NCI-H774 (cell line): ENCODE measurements around the gene FBXW5.
A peak's percentile ranks its signal among the peaks of the same experiment; 100 is the strongest.

ENCODE experiments used
- DNase-seq: peaks from one replicate; lab custom pipeline; 2025; lab: John Stamatoyannopoulos, UW

Gene FBXW5

GRCh38 chr9:136961279-136962065, 16.9 kb upstream of the FBXW5 start:
- DNase-seq: no peak

GRCh38 chr9:136960938-136961275, 16.4 kb upstream of the FBXW5 start:
- DNase-seq: no peak

- DNase-seq: no peak
These were observed 15.8 kb upstream of the FBXW5 start for GRCh38 chr9:136960212-136960937.

GRCh38 chr9:136958898-136959850, 14.6 kb upstream of the FBXW5 start:
- DNase-seq: no peak

DNA sequence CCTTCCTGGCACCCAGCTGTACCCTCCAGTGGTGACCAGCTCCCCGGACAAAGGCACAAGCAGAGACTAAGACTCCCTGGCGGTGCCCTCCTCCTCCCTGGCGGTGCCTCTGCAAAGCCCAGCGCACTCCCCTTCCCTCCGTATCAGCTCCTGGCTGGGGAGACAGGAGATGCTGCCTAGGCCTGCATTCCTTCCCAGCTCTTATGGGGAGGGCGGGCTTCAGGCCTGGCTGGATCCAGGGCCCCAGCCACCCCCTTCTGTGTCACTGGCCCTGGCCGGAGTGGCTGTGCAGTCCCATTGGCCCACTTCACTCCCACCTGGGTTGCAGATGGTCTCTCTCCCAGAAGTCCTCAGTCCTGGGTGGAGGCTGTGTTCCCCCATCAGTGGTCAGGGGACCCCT, 13.9 kb upstream of the FBXW5 start:
- DNase-seq: no peak

- DNase-seq: no peak
These were observed 13.4 kb upstream of the FBXW5 start for GRCh38 chr9:136957901-136958300.

GRCh38 chr9:136957461-136957860, 12.9 kb upstream of the FBXW5 start:
- no peak for DNase-seq

GRCh38 chr9:136956604-136957003, 12.1 kb upstream of the FBXW5 start:
- DNase-seq: no peak

DNA sequence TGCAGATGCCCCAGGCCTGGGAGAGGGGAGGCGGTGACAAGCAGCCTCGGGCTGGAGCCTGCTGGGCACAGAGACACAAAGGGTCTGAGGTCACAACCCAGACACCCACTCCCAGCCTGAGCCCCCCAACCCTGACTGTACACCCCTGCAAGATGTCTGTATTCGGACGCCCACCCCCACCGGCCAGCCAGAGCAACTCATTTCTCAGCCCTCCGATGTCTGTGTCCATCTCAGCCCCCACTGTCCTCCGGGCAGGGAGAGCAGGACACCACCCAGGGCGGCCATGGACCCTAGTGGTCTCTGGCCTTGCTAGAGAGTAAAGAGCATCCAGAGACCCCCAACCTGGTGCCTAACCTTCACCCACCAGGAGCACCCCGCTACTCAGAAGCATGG, 11.4 kb upstream of the FBXW5 start:
- DNase-seq: no peak

DNA sequence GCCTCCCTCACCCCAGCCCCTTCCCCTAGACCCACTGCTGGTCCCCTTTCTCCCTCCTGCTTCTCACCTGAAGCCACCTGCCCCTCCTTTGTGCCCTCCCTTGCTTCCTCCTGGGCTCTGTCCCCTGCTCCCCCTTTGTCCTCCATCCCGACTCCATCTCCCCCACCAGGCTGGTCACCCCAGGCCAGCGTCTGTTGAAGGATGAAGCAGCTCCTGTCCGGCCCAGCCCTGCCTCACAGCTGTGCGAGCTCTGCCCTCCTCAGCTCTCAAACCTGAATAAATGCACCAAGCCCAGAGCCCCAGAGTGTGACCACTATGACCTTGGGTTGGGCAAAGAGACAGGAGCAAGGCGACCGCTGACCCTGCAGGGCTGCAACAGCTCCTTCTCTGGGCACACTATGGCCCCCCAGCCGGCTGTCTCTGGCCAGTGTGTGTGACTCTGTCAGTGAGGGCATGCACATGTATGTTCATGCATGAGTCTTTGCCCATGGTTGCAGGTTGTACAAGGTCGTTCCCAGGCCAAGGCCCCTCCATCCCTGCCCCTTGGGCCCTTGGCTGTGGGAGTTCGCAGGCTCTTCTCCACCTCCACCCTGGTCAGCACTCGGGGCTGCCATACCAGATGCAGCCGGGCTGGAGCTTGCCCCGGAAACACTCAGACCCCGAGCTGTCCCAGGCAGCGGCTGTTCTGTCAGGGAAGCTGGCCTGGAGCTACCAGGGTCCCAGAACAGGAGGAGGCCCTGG, 10.8 kb upstream of the FBXW5 start:
- DNase-seq: no peak

GRCh38 chr9:136954270-136955083, 9.9 kb upstream of the FBXW5 start:
- no peak for DNase-seq

DNA sequence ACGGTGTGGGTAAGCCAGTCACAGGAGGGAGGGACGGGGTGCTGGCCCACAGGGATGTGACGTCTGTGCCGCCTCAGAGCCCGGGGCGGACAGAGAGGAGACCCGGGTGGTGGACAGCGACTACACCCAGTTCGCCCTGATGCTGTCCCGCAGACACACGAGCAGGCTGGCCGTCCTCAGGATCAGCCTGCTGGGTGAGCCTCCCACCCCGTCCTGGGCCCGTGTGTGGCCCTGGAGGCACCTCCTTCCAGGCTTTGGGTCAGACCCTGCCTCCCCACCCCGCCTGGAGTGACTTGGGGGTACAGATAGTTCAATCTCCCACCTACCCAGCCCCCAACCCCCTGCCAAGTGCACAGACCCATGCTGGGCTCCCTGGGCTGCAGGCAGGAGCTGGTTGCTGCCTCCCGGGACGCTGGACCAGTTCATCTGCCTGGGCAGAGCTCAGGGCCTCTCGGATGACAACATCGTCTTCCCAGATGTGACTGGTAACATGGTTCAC, 9.3 kb upstream of the FBXW5 start:
- no peak for DNase-seq

DNA sequence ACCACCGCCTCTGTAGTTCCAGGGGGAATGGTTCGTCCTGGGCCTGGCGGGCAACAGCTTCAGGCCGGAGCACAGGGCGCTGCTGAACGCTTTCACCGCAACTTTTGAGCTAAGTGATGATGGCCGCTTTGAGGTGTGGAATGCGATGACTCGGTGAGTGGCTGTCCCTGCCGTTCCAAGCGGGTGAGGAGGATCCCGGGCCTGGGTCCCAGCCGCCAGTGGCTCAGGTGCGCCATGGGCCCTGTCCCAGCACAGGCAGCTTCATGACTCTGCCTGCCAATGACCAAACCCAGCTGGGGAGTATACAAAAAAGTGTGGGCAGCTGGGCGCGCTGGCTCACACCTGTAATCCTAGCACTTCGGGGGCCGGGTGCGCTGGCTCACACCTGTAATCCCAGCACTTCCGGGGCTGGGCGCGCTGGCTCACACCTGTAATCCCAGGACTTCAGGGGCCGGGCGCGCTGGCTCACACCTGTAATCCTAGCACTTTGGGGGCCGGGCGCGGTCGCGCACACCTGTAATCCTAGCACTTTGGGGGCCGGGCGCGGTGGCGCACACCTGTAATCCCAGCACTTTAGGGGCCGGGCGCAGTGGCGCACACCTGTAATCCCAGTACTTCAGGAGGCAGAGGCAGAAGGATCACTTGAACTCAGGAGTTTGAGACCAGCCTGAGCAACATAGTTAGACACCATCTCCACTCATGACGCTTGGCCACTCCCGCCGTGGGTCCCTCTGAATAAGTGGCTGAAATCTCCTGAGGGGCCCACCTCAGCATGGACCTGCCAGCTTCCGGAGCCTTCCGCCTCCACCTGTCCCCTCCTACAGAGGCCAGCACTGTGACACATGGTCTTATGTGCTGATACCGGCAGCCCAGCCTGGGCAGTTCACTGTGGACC, 8.6 kb upstream of the FBXW5 start:
- DNase-seq: no peak

DNA sequence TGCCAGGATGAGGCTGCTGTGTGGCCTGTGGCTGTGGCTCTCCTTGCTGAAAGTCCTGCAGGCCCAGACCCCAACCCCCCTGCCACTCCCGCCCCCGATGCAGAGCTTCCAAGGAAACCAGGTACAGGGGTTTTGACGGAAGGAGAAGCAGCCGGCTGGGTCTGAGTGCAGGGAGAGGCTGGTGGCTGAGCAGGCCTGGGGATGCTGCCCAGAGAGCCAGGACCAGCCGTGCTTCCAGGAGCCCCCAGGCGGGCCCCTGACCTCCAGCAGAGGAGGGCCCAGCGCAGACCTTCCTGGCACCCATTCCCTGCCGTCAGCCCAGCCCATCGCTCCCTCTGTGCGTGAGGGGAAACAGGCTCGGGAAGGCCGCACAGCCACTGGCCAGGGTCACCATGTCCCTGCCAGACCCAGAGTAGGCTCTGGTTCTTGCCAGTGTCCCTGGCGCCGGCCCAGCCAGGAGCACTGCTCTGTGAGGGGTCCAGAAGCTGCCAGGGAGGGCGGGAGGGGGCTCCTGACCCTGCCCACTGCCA, 7.8 kb upstream of the FBXW5 start:
- no peak for DNase-seq

DNA sequence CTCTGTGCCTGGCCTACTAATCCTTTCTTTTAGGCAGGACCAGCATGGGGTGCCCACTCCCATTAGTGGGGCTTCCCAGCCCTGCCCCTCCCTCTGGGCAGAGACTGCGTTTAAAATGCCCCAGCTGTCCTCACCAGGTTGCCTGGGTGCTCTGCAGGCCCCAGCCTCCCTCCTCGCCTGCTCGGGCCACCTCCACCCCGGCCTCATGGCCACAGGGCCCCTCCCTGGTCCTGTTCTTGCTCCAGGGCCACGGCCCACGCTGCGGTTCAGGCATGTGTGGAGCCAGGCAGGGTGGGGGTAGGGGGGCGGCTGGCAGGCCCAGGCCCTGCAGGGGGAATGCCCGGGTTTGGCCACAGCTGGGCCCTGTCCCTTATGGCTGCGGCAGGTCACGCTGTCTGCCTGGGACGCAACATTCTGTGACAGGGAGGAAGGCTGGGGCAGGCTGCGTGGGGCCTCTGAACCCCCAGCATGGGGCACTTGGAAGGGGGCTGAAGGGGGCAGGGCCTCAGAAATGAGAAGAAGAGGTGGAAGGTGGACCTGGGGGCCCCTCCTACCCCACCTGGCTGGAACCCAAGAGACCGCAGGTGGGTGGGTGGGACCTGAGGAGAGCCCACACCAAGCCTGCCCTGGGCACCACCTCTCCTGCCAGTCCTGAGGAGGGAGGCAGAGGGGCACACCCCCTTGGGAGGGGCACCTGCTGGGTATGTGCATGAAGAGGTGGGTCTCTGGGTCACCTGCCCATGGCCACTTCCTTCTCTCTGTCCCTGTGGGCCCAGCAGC, 7.2 kb upstream of the FBXW5 start, which contains the start of gene LCN12:
LCN12 (plus strand) TSS at position 733 of the 780 bp plus-strand sequence. CDS start 55 bp downstream, outside the sequence.
- DNase-seq: no peak

- DNase-seq: no peak
These were observed 6.2 kb upstream of the FBXW5 start for GRCh38 chr9:136950656-136951276.

- peak; percentile 98 for DNase-seq
These were observed 5.5 kb upstream of the FBXW5 start for GRCh38 chr9:136949817-136950655.
